Endothelial cell of umbilical vein (primary cell): ENCODE results near the gene HSPA14. TPM values are rescaled to one million over a fixed set of nuclear protein-coding genes. Genes with fewer than 3 reads are reported as not detected.

ENCODE experiments used
- BruUV-seq: library from RNA; stranded (reverse); fragments of 400-500 nt; replicated peaks from 2 replicates; lab custom pipeline; 2021; lab: Mats Ljungman, UMichigan
- CTCF ChIA-PET: fragments of 300-600, 350-600 bp; sonication (Branson Sonifier 250); formaldehyde crosslinking; loops from one replicate; lab custom pipeline; 2021; ENCODE audit warnings: antibody characterized with exemption, inconsistent platforms; lab: Charles Lee
- POLR2A ChIA-PET: fragments of 300-600, 350-600 bp; sonication (Branson Sonifier 250); formaldehyde crosslinking; loops from one replicate; lab custom pipeline; 2021; ENCODE audit warnings: antibody characterized with exemption, inconsistent platforms; lab: Charles Lee
- DNase-seq: peaks from one replicate; pipeline ENCODE4 v3.0.0-alpha.2; 2011; ENCODE audit warnings: low read depth, low spot score
- FAIRE-seq: peaks from 2 replicates; lab custom pipeline; 2011; peaks lifted over from hg19 to GRCh38; lab: Jason Lieb, UNC
- H2AFZ ChIP-seq: 2 replicates; pipeline ENCODE4 v1.6.0; 2012; ENCODE audit warnings: low read depth, low read length, control low read depth, inconsistent platforms
- H3K27ac ChIP-seq: 2 replicates; pipeline ENCODE4 v1.5.1; 2011; ENCODE audit warnings: low read depth, mild to moderate bottlenecking, control low read depth, low read length, moderate library complexity; ENCODE audit not compliant: insufficient read depth
- H3K27me3 ChIP-seq, 2 experiments: 2 replicates each; pipeline versions ENCODE4 v1.6.0 to v1.6.1; 2011; ENCODE audit warnings: low read length in 2 of 2, mixed read lengths in 1 of 2; ENCODE audit not compliant: control insufficient read depth in 2 of 2, insufficient read depth in 2 of 2
- H3K36me3 ChIP-seq, 2 experiments: 2 replicates in 1 of 2; 3 replicates in 1 of 2; pipeline ENCODE4 v1.5.1; 2011; ENCODE audit warnings: low read length in 2 of 2, mild to moderate bottlenecking in 1 of 2, moderate library complexity in 1 of 2; ENCODE audit not compliant: control insufficient read depth in 2 of 2, insufficient read depth in 2 of 2; ENCODE audit errors: extremely low read depth in 1 of 2
- H3K4me1 ChIP-seq: 3 replicates; pipeline ENCODE4 v1.5.1; 2011; ENCODE audit warnings: mild to moderate bottlenecking, low read length; ENCODE audit not compliant: control insufficient read depth, insufficient read depth; ENCODE audit errors: extremely low read depth
- H3K4me2 ChIP-seq: 2 replicates; pipeline ENCODE4 v1.6.1; 2011; ENCODE audit warnings: low read length, control low read depth, mixed read lengths; ENCODE audit not compliant: insufficient read depth
- H3K4me3 ChIP-seq, 3 experiments: fragments of 200-600 bp in 1 of 3; sonication (generic), shearing (Covaris generic) in 1 of 3; replicated peaks in 1 of 3; 2 replicates each; pipeline ENCODE4 v1.5.1; 2011 to 2016; ENCODE audit warnings: control low read depth in 3 of 3, low read length in 3 of 3, mild to moderate bottlenecking in 2 of 3, inconsistent platforms in 1 of 3, low read depth in 1 of 3, moderate library complexity in 1 of 3; ENCODE audit not compliant: insufficient read depth in 1 of 3
- H3K79me2 ChIP-seq: 2 replicates; pipeline ENCODE4 v1.6.0; 2012; ENCODE audit warnings: low read length, inconsistent platforms; ENCODE audit not compliant: control insufficient read depth, insufficient read depth
- H3K9ac ChIP-seq: replicated peaks from 2 replicates; pipeline ENCODE3; 2011; ENCODE audit warnings: low read length, control low read depth; ENCODE audit not compliant: insufficient read depth; ENCODE audit errors: extremely low read depth
- H3K9me1 ChIP-seq: replicated peaks from 3 replicates; pipeline ENCODE4 v1.6.0; 2011; ENCODE audit warnings: mild to moderate bottlenecking, low read length; ENCODE audit not compliant: control insufficient read depth, insufficient read depth; ENCODE audit errors: extremely low read depth
- H3K9me3 ChIP-seq: replicated peaks from 2 replicates; pipeline ENCODE4 v1.5.1; 2012; ENCODE audit warnings: low read length, inconsistent platforms; ENCODE audit not compliant: control insufficient read depth, insufficient read depth
- H4K20me1 ChIP-seq: replicated peaks from 2 replicates; pipeline ENCODE3; 2011; ENCODE audit warnings: mild to moderate bottlenecking, low read length; ENCODE audit not compliant: control insufficient read depth, insufficient read depth; ENCODE audit errors: extremely low read depth
- EZH2 ChIP-seq: IDR thresholded peaks from 2 replicates; pipeline ENCODE4 v1.6.1; 2012; ENCODE audit warnings: borderline replicate concordance, low read depth, mild to moderate bottlenecking, moderate library complexity, low read length, inconsistent platforms; ENCODE audit not compliant: severe bottlenecking
- FOS ChIP-seq: IDR thresholded peaks from 2 replicates; pipeline ENCODE4 v1.6.1; 2011; ENCODE audit warnings: mild to moderate bottlenecking, low read length, moderate library complexity, borderline replicate concordance; ENCODE audit not compliant: insufficient read depth
- GATA2 ChIP-seq: IDR thresholded peaks from 2 replicates; pipeline ENCODE4 v1.7.0; 2011; ENCODE audit warnings: low read depth, mild to moderate bottlenecking, moderate library complexity, mixed read lengths, low read length; ENCODE audit not compliant: insufficient read length, insufficient read depth
- JUN ChIP-seq: IDR thresholded peaks from 2 replicates; pipeline ENCODE4 v1.6.1; 2011; ENCODE audit warnings: borderline replicate concordance, low read depth; ENCODE audit not compliant: insufficient read length, insufficient read depth
- MYC ChIP-seq: IDR thresholded peaks from one replicate; pipeline ENCODE4 v1.6.1; 2011; ENCODE audit warnings: mild to moderate bottlenecking, low read depth, low read length
- POLR2A ChIP-seq: IDR thresholded peaks from 2 replicates; pipeline ENCODE4 v1.6.1; 2012; ENCODE audit warnings: low read depth, mild to moderate bottlenecking, control low read depth, low read length
- POLR2AphosphoS5 ChIP-seq: IDR thresholded peaks from 2 replicates; pipeline ENCODE4 v1.6.1; 2012; ENCODE audit warnings: low read depth, mild to moderate bottlenecking, control low read depth, low read length, moderate library complexity; ENCODE audit not compliant: insufficient read depth
- dilution Hi-C: fragments of 300-500 bp; cut with MboI; formaldehyde crosslinking; loops from one replicate; pipeline ENCODE4 v1.15.0; 2019; ENCODE audit warnings: low sequenced_read_pairs; ENCODE audit not compliant: extremely low pct_ligation_motif_present
- intact Hi-C: fragments of 100-400 bp; cut with micrococcal nuclease; formaldehyde crosslinking; loops from one replicate; pipeline ENCODE4 v1.10.0; 2022
- polyA plus RNA-seq, 4 experiments: library from polyadenylated mRNA; depleted of rRNA in 3 of 4; stranded (reverse) in 3 of 4; unstranded in 1 of 4; fragments of >200 nt; gene quantifications; 2 replicates each; pipeline versions ENCODE4 v1.2.1 to v1.2.3, GENCODE V29; 2011 to 2012; ENCODE audit warnings: missing spikeins in 1 of 4
- total RNA-seq: library from RNA; stranded (reverse); gene quantifications from 2 replicates; pipeline ENCODE4 v1.2.3, GENCODE V29; 2021
- TF ChIP-seq, protein P1 (sequence below), 2 donors: IDR thresholded peaks; 1 replicate in 1 of 2; 2 replicates in 1 of 2; pipeline ENCODE4 v1.5.1; 2011; ENCODE audit warnings: low read length in 2 of 2, mild to moderate bottlenecking in 2 of 2, moderate library complexity in 2 of 2, control low read depth in 1 of 2, inconsistent platforms in 1 of 2, low read depth in 1 of 2; ENCODE audit not compliant: insufficient read depth in 1 of 2; ENCODE audit errors: extremely low read depth in 1 of 2
- TF ChIP-seq, protein P2 (sequence below): IDR thresholded peaks from 2 replicates; pipeline ENCODE4 v1.6.1; 2011; ENCODE audit not compliant: insufficient read depth, insufficient read length

Gene HSPA14
- total and polyA plus RNA-seq, 2 donors (not counting 3 experiments of a cell fraction or from before 2014, with no cell fraction given) = 7.6 to 15.7 TPM

DNA sequence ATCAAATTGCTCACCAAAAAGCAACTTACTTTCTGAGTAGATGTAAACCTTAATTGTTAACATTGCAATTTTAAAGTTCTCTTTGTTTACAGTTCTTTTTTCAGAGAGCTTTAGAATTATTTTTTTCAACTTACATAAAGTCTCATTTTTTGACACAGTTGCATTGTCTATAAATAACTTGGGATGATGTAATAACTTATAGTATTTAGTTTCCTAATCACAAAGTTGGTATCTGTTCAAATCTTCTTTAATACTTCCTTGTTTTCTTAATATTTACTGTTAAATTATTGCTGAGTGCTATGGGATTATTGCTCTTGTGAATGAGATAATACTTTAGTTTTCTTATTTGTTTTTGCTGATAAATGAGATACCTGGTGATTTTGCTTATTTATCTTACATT is 21.7 kb downstream of the HSPA14 start:
- CTCF ChIA-PET = interaction anchor here (1.0 to 1.5 kb wide), 2 partner anchors 12 to 361 kb away, joined by 3 read pairs; no protein-coding TSS in a partner anchor
- FAIRE-seq (no peak), DNase-seq (no peak)
- Histone ChIP-seq H4K20me1 (no peaks in the 10 kb centered on the region), H3K4me3 (no peak overlapping the region), H3K79me2 (no peaks in the 10 kb centered on the region), H3K9me3 (no peaks in the 10 kb centered on the region), H3K9me1 (no peaks in the 10 kb centered on the region), H3K27ac (no peak overlapping the region), H3K4me2 (no peak overlapping the region), H3K36me3 (peaks cover 0 to 4% of the 10 kb centered on the region in 2 experiments), H2AFZ (no peak overlapping the region), H3K9ac (no peak overlapping the region), H3K27me3 (no peaks in the 10 kb centered on the region), H3K4me1 (no peaks in the 10 kb centered on the region)
- intact Hi-C loops = no loop called here
- dilution Hi-C loops = no loop called here
- TF ChIP-seq POLR2AphosphoS5 = no peak
- TF ChIP-seq, protein P1, sequence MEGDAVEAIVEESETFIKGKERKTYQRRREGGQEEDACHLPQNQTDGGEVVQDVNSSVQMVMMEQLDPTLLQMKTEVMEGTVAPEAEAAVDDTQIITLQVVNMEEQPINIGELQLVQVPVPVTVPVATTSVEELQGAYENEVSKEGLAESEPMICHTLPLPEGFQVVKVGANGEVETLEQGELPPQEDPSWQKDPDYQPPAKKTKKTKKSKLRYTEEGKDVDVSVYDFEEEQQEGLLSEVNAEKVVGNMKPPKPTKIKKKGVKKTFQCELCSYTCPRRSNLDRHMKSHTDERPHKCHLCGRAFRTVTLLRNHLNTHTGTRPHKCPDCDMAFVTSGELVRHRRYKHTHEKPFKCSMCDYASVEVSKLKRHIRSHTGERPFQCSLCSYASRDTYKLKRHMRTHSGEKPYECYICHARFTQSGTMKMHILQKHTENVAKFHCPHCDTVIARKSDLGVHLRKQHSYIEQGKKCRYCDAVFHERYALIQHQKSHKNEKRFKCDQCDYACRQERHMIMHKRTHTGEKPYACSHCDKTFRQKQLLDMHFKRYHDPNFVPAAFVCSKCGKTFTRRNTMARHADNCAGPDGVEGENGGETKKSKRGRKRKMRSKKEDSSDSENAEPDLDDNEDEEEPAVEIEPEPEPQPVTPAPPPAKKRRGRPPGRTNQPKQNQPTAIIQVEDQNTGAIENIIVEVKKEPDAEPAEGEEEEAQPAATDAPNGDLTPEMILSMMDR (IDR thresholded peaks at IDR 0.05; ENCODE audit: extremely low read depth in 1 of 2, insufficient read depth in 1 of 2, low read depth in 1 of 2, low read length in 2 of 2) = no peak
- no peak for TF ChIP-seq FOS
- TF ChIP-seq EZH2 = no peak
- TF ChIP-seq MYC = no peak
- TF ChIP-seq POLR2A = no peak
- TF ChIP-seq, protein P2, sequence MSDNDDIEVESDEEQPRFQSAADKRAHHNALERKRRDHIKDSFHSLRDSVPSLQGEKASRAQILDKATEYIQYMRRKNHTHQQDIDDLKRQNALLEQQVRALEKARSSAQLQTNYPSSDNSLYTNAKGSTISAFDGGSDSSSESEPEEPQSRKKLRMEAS = no peak
- no peak for TF ChIP-seq GATA2
- TF ChIP-seq JUN = no peak
- POLR2A ChIA-PET = no interaction called here
- no TSS peak for BruUV-seq
